NCI-H226 (cell line): ENCODE measurements around the gene WNT3A.

Experiments
- DNase-seq: peaks from one replicate; pipeline ENCODE4 v3.0.0-alpha.2; 2015

WNT3A gene

GRCh38 chr1:228104526-228105269 is 97.9 kb downstream of the WNT3A start:
- DNase-seq, result no peak

- no peak for DNase-seq
Measured at GRCh38 chr1:228105270-228105995, 98.6 kb downstream of the WNT3A start.

GRCh38 chr1:228105996-228106799 is 99.4 kb downstream of the WNT3A start:
- no peak for DNase-seq

- DNase-seq, result no peak
Measured at GRCh38 chr1:228106800-228107054, 99.9 kb downstream of the WNT3A start.

GRCh38 chr1:228107636-228108035 is 100.8 kb downstream of the WNT3A start:
- no peak for DNase-seq

GRCh38 chr1:228108055-228108690 is 101.4 kb downstream of the WNT3A start:
- DNase-seq, result no peak

GRCh38 chr1:228108742-228109072 is 101.9 kb downstream of the WNT3A start:
- no peak for DNase-seq

- peak; percentile 74 for DNase-seq
Measured at GRCh38 chr1:228109073-228109961, 102.5 kb downstream of the WNT3A start, which contains the start of gene MRPL55. Gene MRPL55 (minus strand): TSS chr1:228109299. CDS start chr1:228108260, 1,039 bp downstream.

- DNase-seq, result no peak
Measured at GRCh38 chr1:228109962-228110488, 103.2 kb downstream of the WNT3A start.

- DNase-seq, result no peak
Measured at GRCh38 chr1:228110556-228110955, 103.8 kb downstream of the WNT3A start.
